Left renal pelvis (tissue), 4 donors: Measurements from ENCODE around the gene RAB37. TPM values are rescaled to one million over a fixed set of nuclear protein-coding genes. Genes with fewer than 3 reads are reported as not detected.

Experiments used
- DNase-seq, 4 donors: peaks; one replicate each; pipeline ENCODE4 v3.0.0-alpha.2; 2013; ENCODE audit warnings: low read depth in 4 of 4, low spot score in 3 of 4
- polyA plus RNA-seq, 4 donors: library from polyadenylated mRNA; unstranded; fragments of 120-200 nt; gene quantifications; one replicate each; pipeline ENCODE4 v1.2.1, GENCODE V29; 2013; ENCODE audit not compliant: insufficient read length in 4 of 4

RAB37 gene, protein sequence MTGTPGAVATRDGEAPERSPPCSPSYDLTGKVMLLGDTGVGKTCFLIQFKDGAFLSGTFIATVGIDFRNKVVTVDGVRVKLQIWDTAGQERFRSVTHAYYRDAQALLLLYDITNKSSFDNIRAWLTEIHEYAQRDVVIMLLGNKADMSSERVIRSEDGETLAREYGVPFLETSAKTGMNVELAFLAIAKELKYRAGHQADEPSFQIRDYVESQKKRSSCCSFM
- polyA plus RNA-seq: 1 to 10 TPM; 1.7 to 5.6 (median 4.3) TPM

- no peak for DNase-seq
Measured at GRCh38 chr17:74736513-74737298, at the start of gene RAB37. RAB37 (plus strand) TSS chr17:74737256; CDS start chr17:74737273, 17 bp downstream.

- no peak for DNase-seq
Measured at GRCh38 chr17:74687886-74688285, 49.2 kb upstream of the RAB37 start.

DNA sequence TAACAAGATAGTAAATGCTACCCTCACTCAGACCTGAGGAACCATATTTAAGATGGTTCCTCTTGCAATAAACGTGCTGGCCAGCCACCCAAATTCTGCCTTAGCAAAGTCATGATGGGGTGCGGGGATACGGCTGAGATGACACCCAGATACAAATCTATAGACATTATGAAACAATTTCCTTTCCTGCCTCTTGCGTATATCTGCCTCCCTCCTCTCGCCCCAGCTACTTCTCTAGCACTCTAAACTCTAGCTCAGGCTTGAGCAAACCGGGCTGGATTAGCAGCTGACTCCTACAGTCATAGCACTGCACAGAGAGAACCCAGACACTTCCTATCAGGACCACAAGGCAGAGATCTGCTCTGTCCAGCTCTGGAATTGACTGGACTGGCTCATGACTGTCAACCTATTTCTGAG, 46.6 kb upstream of the RAB37 start:
- DNase-seq: no peak

DNA sequence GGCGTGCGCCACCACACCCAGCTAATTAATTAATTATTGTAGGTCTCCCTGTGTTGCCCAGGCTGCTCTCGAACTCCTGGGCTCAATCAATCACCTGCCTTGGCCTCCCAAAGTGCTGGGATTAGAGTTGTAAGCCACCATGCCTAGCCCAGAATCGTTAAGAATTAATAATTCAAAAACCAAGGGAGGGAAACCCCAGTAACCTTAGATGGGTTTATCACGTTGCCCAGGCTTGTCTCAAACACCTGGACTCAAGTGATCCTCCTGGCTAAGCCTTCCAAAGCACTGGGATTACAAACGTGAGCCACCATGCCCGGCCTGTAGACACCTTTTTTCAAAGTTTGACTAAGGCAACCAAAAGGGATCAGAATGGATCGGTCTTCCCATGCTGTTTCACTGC, 45.9 kb upstream of the RAB37 start:
- DNase-seq: no peak

- no peak for DNase-seq
Measured at GRCh38 chr17:74694081-74694480, 43.0 kb upstream of the RAB37 start.

GRCh38 chr17:74695629-74696028, 41.4 kb upstream of the RAB37 start:
- no peak for DNase-seq

DNA sequence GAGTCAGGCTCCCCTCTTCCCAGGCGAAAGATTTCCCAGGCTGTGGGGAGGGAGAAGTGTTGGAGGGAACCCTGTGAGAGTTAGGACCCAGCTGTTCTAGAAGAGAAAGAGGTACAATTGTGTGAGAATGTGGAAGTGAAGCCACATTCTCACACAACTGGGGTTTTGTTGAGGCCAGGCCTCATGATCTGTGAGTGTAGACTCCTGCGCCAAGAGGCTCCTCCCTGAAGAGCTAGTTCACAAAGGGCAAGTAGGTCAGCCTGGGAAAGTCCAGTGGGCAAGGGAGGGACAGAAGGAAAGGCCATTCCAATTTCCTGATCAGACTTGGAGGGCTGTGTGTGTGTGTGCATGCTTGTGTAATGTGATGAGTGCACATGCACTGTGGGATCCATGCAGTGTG, 39.5 kb upstream of the RAB37 start:
- no peak for DNase-seq

DNA sequence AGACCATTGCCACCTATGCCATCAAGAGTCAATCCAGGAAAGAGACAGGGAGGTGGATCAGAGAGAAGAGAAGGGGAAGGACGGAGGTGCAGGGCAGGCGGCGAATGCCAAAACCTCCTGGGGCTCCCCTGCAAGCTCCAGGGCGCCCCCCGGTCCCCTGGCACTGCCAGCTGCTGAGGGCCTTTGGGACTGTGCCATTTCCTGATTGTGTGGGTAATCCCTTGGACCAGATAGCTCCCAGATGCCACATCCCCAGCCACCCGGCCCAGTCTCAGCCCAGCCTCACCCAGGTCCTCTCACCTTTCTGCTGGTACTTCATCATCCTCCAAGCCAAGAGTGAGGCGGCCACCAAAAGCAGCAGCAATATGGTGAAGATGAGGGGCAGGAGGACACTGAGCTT, 39.0 kb upstream of the RAB37 start:
- no peak for DNase-seq

DNA sequence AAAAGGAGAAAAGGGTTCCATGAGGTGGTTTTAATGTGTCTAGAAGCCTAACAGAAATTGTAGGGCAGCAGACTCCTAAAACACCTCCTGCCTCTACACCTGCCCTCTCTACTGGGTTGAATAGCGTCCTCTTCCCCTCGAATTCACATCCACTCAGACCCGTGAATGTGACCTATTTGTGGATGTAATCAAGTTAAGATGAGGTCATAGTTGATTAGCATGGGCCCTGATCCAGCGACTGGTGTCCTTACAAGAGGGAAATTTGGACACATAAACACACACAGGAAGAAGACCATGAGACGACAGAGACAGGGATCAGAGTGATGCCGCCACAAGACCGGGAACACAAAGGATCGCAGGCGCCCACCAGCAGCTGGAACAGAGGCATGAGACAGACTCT, 37.8 kb upstream of the RAB37 start:
- DNase-seq: no peak

DNA sequence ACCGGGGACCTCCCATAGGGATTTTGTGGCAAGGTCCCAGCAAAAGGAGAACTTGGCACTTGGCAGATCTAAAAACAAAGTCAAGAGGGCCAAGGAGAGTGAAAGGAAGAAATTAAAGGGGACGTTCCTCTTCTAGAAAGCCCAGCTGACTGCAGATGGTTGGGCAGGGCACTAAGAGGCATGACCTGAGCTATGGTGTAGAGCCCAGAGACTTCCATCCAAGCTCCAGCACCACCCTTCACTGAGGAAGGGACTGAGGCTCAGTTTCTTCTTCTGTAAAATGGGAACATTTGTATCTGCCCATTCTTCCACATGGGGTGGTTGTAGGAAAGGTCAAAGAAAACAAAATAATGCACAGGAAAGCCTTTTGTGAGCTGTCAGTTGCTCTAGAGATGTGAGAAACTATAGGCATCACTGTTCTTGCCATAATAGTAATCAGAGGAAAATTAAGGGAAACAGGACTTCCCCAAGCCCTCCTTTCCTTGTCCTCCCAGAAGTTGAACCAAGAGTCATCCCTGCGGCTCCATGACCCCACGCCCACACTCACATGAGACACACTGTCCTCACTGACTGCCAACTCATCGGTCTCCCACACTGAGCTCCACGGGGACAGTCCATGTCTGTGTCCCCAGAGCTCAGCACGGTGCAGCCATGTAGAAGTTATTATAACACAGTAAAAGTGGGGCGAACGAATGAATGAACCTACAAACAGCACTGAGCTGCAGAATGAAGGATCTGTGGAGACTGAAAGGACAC, 34.8 kb upstream of the RAB37 start:
- no peak for DNase-seq

GRCh38 chr17:74703311-74703710, 33.7 kb upstream of the RAB37 start:
- no peak for DNase-seq

DNA sequence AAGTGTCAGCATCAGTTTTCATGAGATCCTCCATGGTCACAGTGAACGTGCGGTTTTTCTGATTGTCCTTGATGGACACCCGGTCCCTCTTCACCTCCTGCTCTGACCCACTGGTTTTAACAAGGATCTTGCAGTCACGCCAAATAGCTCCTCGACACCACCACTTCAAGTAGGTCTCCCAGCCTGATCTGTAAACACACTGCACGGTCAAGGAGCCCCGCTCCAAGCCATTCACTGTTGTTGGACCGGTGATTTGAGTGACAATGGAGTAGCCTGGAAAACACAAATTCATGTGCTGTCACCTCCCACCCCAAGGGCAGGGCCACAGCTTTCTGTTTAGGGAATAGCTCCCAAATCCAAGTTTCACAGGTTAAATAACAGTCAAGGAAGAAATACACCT, 32.5 kb upstream of the RAB37 start:
- DNase-seq: no peak

- DNase-seq: no peak
Measured at GRCh38 chr17:74711058-74711824, 25.8 kb upstream of the RAB37 start.

DNA sequence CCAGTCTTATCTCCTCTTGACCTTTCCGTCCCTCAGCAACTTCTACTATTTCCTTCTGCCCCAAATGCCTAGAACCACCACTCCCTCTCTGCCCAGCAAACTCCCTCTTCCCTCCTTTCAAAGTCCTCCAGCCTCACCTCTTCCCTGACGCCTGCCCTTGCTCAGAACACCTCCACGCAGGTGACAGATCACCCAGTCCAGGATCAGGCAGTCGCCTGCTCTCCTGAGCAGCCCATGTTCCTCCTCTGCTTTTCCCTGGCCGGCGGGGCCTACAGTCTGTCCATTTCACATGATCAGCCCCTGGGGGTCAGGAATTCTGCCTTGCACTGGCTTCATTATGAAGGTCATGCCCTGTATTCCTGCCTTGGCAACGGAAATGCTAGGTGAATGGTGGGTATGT, 24.8 kb upstream of the RAB37 start:
- no peak for DNase-seq

GRCh38 chr17:74712756-74713155, 24.3 kb upstream of the RAB37 start, which contains the start of gene CD300LF:
CD300LF (minus strand) TSS chr17:74712923; CDS start chr17:74712866, 57 bp downstream.
- DNase-seq: no peak

GRCh38 chr17:74713171-74713755, 23.8 kb upstream of the RAB37 start:
- no peak for DNase-seq

DNA sequence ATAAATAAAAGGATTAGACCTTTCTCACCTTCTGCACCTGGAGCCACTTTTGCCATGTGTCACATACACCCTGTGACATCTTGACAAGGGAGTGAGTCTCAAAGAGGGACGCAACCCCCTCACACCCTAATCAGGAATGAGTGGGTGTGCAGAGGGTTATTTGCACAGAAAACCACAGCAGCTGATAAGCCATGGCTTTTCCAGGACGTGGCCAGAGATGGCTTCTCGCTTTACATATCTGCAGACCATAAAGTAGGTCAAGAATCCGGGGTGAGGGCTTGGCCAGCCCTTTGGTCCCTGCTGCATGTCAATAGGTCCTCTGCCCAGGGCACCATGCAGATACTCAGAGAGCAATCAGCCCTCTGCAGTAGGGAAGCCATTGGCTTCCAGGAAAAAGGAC, 21.9 kb upstream of the RAB37 start:
- no peak for DNase-seq

DNA sequence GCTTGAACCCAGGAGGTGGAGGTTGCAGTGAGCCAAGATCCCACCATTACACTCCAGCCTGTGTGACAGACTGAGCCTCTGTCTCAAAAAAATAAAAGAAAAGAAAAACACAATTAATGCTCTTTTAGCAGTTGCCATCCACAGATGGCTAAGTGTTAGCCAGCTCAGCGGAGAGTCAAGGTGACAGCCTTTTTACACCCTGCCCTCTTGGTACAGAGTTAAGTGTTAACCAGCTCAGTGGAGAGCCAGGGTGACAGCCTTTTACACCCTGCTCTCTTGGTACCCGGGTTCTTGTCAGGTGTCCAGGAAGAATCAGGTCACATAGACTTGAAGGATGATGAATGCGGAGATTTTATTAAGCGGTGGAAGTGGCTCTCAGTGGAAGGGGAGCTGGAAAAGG, 16.6 kb upstream of the RAB37 start:
- no peak for DNase-seq

GRCh38 chr17:74722782-74723181, 14.3 kb upstream of the RAB37 start:
- no peak for DNase-seq

DNA sequence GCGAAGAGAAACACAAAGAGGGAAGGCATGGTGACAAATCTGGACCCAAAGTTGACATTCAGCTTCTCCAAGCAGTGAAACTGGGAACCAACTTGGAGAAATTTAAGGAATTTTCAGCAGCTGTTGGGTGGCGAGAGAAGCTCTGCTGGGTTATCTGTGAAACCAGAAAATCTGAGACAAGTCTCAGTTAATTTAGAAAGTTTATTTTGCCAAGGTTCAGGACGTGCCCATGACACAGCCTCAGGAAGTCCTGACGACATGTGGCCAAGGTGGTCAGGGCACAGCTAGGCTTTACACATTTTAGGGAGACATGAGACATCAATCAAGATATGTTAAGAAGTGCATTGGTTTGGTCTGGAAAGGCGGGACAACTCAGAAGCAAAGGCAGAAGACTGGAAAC, 13.2 kb upstream of the RAB37 start:
- DNase-seq: no peak
